HCT116 (cell line): ENCODE data around the gene ADPGK. TPM values are rescaled to one million over a fixed set of nuclear protein-coding genes. Genes with fewer than 3 reads are reported as not detected.

Source experiments
- ATAC-seq: fragments of 200-7000 bp; cut with Tn5 transposase; 2 replicates; pipeline ENCODE4 v1.9.1; 2020; ENCODE audit warnings: mild to moderate bottlenecking, moderate library complexity
- BruUV-seq: library from RNA; stranded (reverse); fragments of 400-500 nt; replicated peaks from 2 replicates; lab custom pipeline; 2021; lab: Mats Ljungman, UMichigan
- CTCF ChIA-PET: fragments of 300-600 bp; sonication (Branson Sonifier 250); formaldehyde crosslinking; loops from one replicate; lab custom pipeline; 2021; ENCODE audit warnings: antibody characterized with exemption; lab: Charles Lee
- POLR2A ChIA-PET: fragments of 300-600, 350-600 bp; sonication (Branson Sonifier 250); formaldehyde crosslinking; loops from one replicate; lab custom pipeline; 2021; ENCODE audit warnings: antibody characterized with exemption; lab: Charles Lee
- RAD21 ChIA-PET, 2 experiments: fragments of 300-600 bp; sonication (Branson Sonifier 250); formaldehyde crosslinking; loops; one replicate each; lab custom pipeline; 2023; ENCODE audit warnings: low total read pairs in 2 of 2; ENCODE audit not compliant: uncharacterized antibody in 2 of 2, unreplicated experiment in 2 of 2, low non-redundant PET in 1 of 2; lab: Charles Lee
- DNase-seq: peaks from one replicate; pipeline ENCODE4 v3.0.0-alpha.2; 2010; ENCODE audit warnings: low read depth, low spot score
- H2AFZ ChIP-seq: fragments of 200-600 bp; shearing (Covaris generic), sonication (generic); 2 replicates; pipeline ENCODE4 v1.6.1; 2017; ENCODE audit warnings: low read depth, mixed run types, mixed read lengths, antibody characterized with exemption, low read length; ENCODE audit not compliant: poor library complexity, severe bottlenecking
- H3K27ac ChIP-seq: 2 replicates; pipeline ENCODE4 v1.5.1; 2012; ENCODE audit warnings: low read depth, low read length
- H3K27me3 ChIP-seq: fragments of 200-600 bp; sonication (generic); 2 replicates; pipeline ENCODE4 v1.6.1; 2016; ENCODE audit warnings: mixed run types, low read length, mixed read lengths; ENCODE audit not compliant: insufficient read depth
- H3K36me3 ChIP-seq, 2 experiments: fragments of 200-500 bp in 1 of 2; fragments of 200-600 bp in 1 of 2; sonication (Bioruptor generic) in 1 of 2; sonication (generic) in 1 of 2; 2 replicates each; pipeline versions ENCODE4 v1.5.1 to v1.6.1; 2014 to 2016; ENCODE audit warnings: low read length in 2 of 2, inconsistent platforms in 1 of 2, mixed read lengths in 1 of 2, mixed run types in 1 of 2; ENCODE audit not compliant: insufficient read depth in 2 of 2, control insufficient read depth in 1 of 2
- H3K4me1 ChIP-seq, 2 experiments: fragments of 200-600 bp in 1 of 2; sonication (generic) in 1 of 2; 2 replicates each; pipeline versions ENCODE4 v1.5.1 to v1.6.1; 2012 to 2017; ENCODE audit warnings: low read length in 2 of 2, inconsistent platforms in 1 of 2, mild to moderate bottlenecking in 1 of 2, mixed read lengths in 1 of 2, mixed run types in 1 of 2, moderate library complexity in 1 of 2; ENCODE audit not compliant: insufficient read depth in 2 of 2, control insufficient read depth in 1 of 2
- H3K4me2 ChIP-seq: fragments of 200-600 bp; sonication (generic); 2 replicates; pipeline ENCODE4 v1.6.1; 2017; ENCODE audit warnings: mixed run types, low read length, mixed read lengths
- H3K4me3 ChIP-seq, 2 experiments: fragments of 200-600 bp in 1 of 2; sonication (generic) in 1 of 2; replicated peaks in 1 of 2; 2 replicates each; pipeline ENCODE4 v1.5.1; 2011 to 2016; ENCODE audit warnings: low read length in 2 of 2, control low read depth in 1 of 2, low read depth in 1 of 2, mild to moderate bottlenecking in 1 of 2, mixed read lengths in 1 of 2, mixed run types in 1 of 2
- H3K79me2 ChIP-seq: fragments of 200-600 bp; sonication (generic); 2 replicates; pipeline ENCODE4 v1.6.1; 2017; ENCODE audit warnings: mild to moderate bottlenecking, mixed run types, low read length, moderate library complexity, mixed read lengths; ENCODE audit not compliant: insufficient read depth
- H3K9ac ChIP-seq: fragments of 200-600 bp; sonication (generic); 2 replicates; pipeline ENCODE4 v1.6.1; 2016; ENCODE audit warnings: low read length, mixed read lengths
- H3K9me2 ChIP-seq: fragments of 200-600 bp; sonication (generic), shearing (Covaris generic); 2 replicates; pipeline ENCODE4 v1.6.1; 2017; ENCODE audit warnings: mixed run types, mild to moderate bottlenecking, moderate library complexity; ENCODE audit not compliant: insufficient read depth
- H3K9me3 ChIP-seq, 2 experiments: fragments of 200-500 bp in 1 of 2; fragments of 200-600 bp in 1 of 2; sonication (Bioruptor generic) in 1 of 2; sonication (generic) in 1 of 2; 2 replicates each; pipeline ENCODE4 v1.6.1; 2014 to 2017; ENCODE audit warnings: low read length in 2 of 2, mixed read lengths in 2 of 2, inconsistent platforms in 1 of 2, low read depth in 1 of 2, mild to moderate bottlenecking in 1 of 2, mixed run types in 1 of 2, moderate library complexity in 1 of 2; ENCODE audit not compliant: control insufficient read depth in 1 of 2, insufficient read depth in 1 of 2
- H4K20me1 ChIP-seq: fragments of 200-600 bp; sonication (generic), shearing (Covaris generic); 2 replicates; pipeline ENCODE4 v1.6.1; 2017; ENCODE audit warnings: mixed run types, mild to moderate bottlenecking, moderate library complexity; ENCODE audit not compliant: insufficient read depth
- ATF3 ChIP-seq: IDR thresholded peaks from 2 replicates; pipeline ENCODE4 v1.6.1; 2012
- CBX3 ChIP-seq: IDR thresholded peaks from 2 replicates; pipeline ENCODE4 v1.6.1; 2012; ENCODE audit warnings: low read depth
- CEBPB ChIP-seq: IDR thresholded peaks from 2 replicates; pipeline ENCODE4 v1.6.1; 2012; ENCODE audit warnings: low read depth
- CTCF ChIP-seq, 3 experiments: fragments of 200-600 bp in 1 of 3; sonication (generic) in 1 of 3; IDR thresholded peaks in 2 of 3; conservative IDR thresholded peaks in 1 of 3; 2 replicates each; pipeline ENCODE4 v1.5.1; 2012 to 2017; ENCODE audit warnings: low read depth in 2 of 3, low read length in 2 of 3, antibody characterized with exemption in 1 of 3, borderline replicate concordance in 1 of 3, control low read depth in 1 of 3, mild to moderate bottlenecking in 1 of 3, mixed read lengths in 1 of 3, mixed run types in 1 of 3, moderate library complexity in 1 of 3; ENCODE audit not compliant: insufficient read depth in 1 of 3
- EGR1 ChIP-seq: IDR thresholded peaks from 2 replicates; pipeline ENCODE4 v1.6.1; 2012; ENCODE audit warnings: low read depth
- EZH2 ChIP-seq: fragments of 200-600 bp; sonication (generic); IDR thresholded peaks from 2 replicates; pipeline ENCODE4 v1.6.1; 2017; ENCODE audit warnings: antibody characterized with exemption, mixed run types
- EZH2phosphoT487 ChIP-seq: fragments of 200-600 bp; IDR thresholded peaks from 2 replicates; pipeline ENCODE4 v1.6.1; 2018; ENCODE audit warnings: antibody characterized with exemption, borderline replicate concordance
- JUND ChIP-seq: IDR thresholded peaks from 2 replicates; pipeline ENCODE4 v1.6.1; 2012
- MAX ChIP-seq: IDR thresholded peaks from 2 replicates; pipeline ENCODE4 v1.6.1; 2012
- POLR2A ChIP-seq: IDR thresholded peaks from 2 replicates; pipeline ENCODE4 v1.7.0; 2011; ENCODE audit warnings: borderline replicate concordance; ENCODE audit not compliant: insufficient read depth, insufficient read length; ENCODE audit errors: extremely low read depth
- POLR2AphosphoS5 ChIP-seq: IDR thresholded peaks from 2 replicates; pipeline ENCODE4 v1.6.1; 2011; ENCODE audit warnings: mild to moderate bottlenecking, low read depth, low read length, moderate library complexity
- RAD21 ChIP-seq: IDR thresholded peaks from 2 replicates; pipeline ENCODE4 v1.6.1; 2012; ENCODE audit warnings: low read depth, mild to moderate bottlenecking
- SIN3A ChIP-seq: IDR thresholded peaks from 2 replicates; pipeline ENCODE4 v1.6.1; 2012; ENCODE audit warnings: low read depth
- SP1 ChIP-seq: IDR thresholded peaks from 2 replicates; pipeline ENCODE4 v1.6.1; 2012; ENCODE audit warnings: low read depth
- SRF ChIP-seq: IDR thresholded peaks from 2 replicates; pipeline ENCODE4 v1.6.1; 2012; ENCODE audit warnings: low read depth
- TCF7L2 ChIP-seq: IDR thresholded peaks from 2 replicates; pipeline ENCODE4 v1.7.0; 2011; ENCODE audit warnings: borderline replicate concordance, inconsistent platforms; ENCODE audit not compliant: insufficient read depth, insufficient read length; ENCODE audit errors: extremely low read depth
- YY1 ChIP-seq: IDR thresholded peaks from 2 replicates; pipeline ENCODE4 v1.6.1; 2011; ENCODE audit warnings: low read length, low read depth, moderate library complexity, mild to moderate bottlenecking; ENCODE audit not compliant: insufficient replicate concordance; ENCODE audit errors: extremely low read depth
- ZFX ChIP-seq: fragments of 450-650 bp; IDR thresholded peaks from 2 replicates; pipeline ENCODE4 v1.6.1; 2017
- ZNF274 ChIP-seq: fragments of 200-500 bp; sonication (Bioruptor generic); IDR thresholded peaks from 2 replicates; pipeline ENCODE4 v1.6.1; 2014; ENCODE audit warnings: mild to moderate bottlenecking, low read depth, low read length, inconsistent platforms
- intact Hi-C: fragments of 100-400 bp; cut with micrococcal nuclease; formaldehyde crosslinking; loops from 2 replicates; pipeline ENCODE4 v1.10.0; 2022
- total RNA-seq: library from RNA; stranded (reverse); gene quantifications from one replicate; pipeline ENCODE4 v1.2.1, GENCODE V29; 2021; ENCODE audit not compliant: unreplicated experiment
- TF ChIP-seq, protein P1 (sequence below): IDR thresholded peaks from 2 replicates; pipeline ENCODE4 v1.6.1; 2012; ENCODE audit warnings: low read depth

The ADPGK gene
- total RNA-seq, 1 experiment from 2014 or later, result 41.5 TPM

GRCh38 chr15:72793766-72794660, 10.5 kb upstream of the ADPGK start:
- POLR2A ChIA-PET, result no interaction called here
- intact Hi-C loops, result no loop called here
- no peak overlapping the region for H2AFZ ChIP-seq

More at GRCh38 chr15:72793766-72794660, 10.5 kb upstream of the ADPGK start:
- no peak overlapping the region for H3K4me2 ChIP-seq
- peaks cover 0 to 10% of the 10 kb centered on the region in 2 experiments; a peak in 1 of 4 replicates for H3K4me1 ChIP-seq
- RAD21 ChIA-PET, result no interaction called here
- CTCF ChIA-PET, result interaction anchor here (2.3 kb wide), 1 partner anchor 472 kb away, joined by 4 read pairs; no protein-coding TSS in a partner anchor
- H3K9me2 ChIP-seq, result no peaks in the 10 kb centered on the region
- no peaks in the 10 kb centered on the region for H3K36me3 ChIP-seq
- H3K79me2 ChIP-seq, result no peaks in the 10 kb centered on the region
- no peak for ATAC-seq
- no TSS peak for BruUV-seq
- no peak for DNase-seq
- no peak for TF ChIP-seq ZNF274
- no peak for TF ChIP-seq SRF
- no peak for TF ChIP-seq CEBPB
- no peak for TF ChIP-seq ZFX
- no peak for TF ChIP-seq ATF3
- TF ChIP-seq CTCF (IDR thresholded peaks at IDR 0.05 in 2 of 3, conservative IDR thresholded peaks at IDR 0.05 in 1 of 3; ENCODE audit: borderline replicate concordance in 1 of 3, insufficient read depth in 1 of 3, low read depth in 2 of 3, low read length in 2 of 3), result no peak
- TF ChIP-seq EZH2phosphoT487, result no peak
- TF ChIP-seq RAD21, result no peak
- no peak for TF ChIP-seq POLR2AphosphoS5
- TF ChIP-seq SIN3A, result no peak
- TF ChIP-seq, protein P1, sequence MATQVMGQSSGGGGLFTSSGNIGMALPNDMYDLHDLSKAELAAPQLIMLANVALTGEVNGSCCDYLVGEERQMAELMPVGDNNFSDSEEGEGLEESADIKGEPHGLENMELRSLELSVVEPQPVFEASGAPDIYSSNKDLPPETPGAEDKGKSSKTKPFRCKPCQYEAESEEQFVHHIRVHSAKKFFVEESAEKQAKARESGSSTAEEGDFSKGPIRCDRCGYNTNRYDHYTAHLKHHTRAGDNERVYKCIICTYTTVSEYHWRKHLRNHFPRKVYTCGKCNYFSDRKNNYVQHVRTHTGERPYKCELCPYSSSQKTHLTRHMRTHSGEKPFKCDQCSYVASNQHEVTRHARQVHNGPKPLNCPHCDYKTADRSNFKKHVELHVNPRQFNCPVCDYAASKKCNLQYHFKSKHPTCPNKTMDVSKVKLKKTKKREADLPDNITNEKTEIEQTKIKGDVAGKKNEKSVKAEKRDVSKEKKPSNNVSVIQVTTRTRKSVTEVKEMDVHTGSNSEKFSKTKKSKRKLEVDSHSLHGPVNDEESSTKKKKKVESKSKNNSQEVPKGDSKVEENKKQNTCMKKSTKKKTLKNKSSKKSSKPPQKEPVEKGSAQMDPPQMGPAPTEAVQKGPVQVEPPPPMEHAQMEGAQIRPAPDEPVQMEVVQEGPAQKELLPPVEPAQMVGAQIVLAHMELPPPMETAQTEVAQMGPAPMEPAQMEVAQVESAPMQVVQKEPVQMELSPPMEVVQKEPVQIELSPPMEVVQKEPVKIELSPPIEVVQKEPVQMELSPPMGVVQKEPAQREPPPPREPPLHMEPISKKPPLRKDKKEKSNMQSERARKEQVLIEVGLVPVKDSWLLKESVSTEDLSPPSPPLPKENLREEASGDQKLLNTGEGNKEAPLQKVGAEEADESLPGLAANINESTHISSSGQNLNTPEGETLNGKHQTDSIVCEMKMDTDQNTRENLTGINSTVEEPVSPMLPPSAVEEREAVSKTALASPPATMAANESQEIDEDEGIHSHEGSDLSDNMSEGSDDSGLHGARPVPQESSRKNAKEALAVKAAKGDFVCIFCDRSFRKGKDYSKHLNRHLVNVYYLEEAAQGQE, result no peak
- TF ChIP-seq CBX3, result no peak
- no peak for TF ChIP-seq JUND
- no peak for TF ChIP-seq EGR1
- no peak for TF ChIP-seq SP1
- no peak for TF ChIP-seq YY1
- no peak for TF ChIP-seq EZH2
- no peak for TF ChIP-seq TCF7L2
- no peak for TF ChIP-seq MAX
- no peak for TF ChIP-seq POLR2A
- H3K27me3 ChIP-seq, result no peaks in the 10 kb centered on the region
- no peaks in the 10 kb centered on the region for H3K9me3 ChIP-seq
- no peaks in the 10 kb centered on the region for H4K20me1 ChIP-seq
- no peak overlapping the region for H3K9ac ChIP-seq
- H3K4me3 ChIP-seq, result no peak overlapping the region
- H3K27ac ChIP-seq, result no peak overlapping the region
